CMK (cell line): ENCODE measurements around the gene CD81.

Experiments used
- DNase-seq: peaks from one replicate; pipeline ENCODE4 v3.0.0-alpha.2; 2010; ENCODE audit warnings: low read depth

The CD81 gene

GRCh38 chr11:2436521-2437031, 59.5 kb downstream of the CD81 start:
- no peak for DNase-seq

- no peak for DNase-seq
Observed at GRCh38 chr11:2437516-2437915, 60.4 kb downstream of the CD81 start.

- no peak for DNase-seq
Observed at GRCh38 chr11:2439820-2440219, 62.7 kb downstream of the CD81 start.

DNA sequence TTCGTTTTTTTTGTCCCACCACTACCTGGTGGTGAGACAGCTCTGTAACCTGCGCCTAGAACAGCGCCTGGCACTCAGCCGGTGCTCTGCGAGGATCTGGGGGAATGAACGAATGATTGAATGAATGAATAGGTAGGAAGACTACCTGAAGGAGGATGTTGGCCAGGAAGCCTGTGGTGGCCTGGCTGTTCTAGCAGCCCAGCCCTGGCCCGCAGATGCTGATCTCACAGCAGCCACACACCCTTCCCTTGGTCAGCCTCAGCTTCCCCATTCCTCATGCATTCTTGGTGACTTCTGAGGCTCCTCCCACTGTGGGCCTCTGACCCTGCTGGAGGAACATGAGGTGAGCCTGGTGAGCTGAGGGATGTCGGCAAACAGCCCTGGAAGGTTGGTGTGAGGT, 63.5 kb downstream of the CD81 start:
- DNase-seq: no peak

DNA sequence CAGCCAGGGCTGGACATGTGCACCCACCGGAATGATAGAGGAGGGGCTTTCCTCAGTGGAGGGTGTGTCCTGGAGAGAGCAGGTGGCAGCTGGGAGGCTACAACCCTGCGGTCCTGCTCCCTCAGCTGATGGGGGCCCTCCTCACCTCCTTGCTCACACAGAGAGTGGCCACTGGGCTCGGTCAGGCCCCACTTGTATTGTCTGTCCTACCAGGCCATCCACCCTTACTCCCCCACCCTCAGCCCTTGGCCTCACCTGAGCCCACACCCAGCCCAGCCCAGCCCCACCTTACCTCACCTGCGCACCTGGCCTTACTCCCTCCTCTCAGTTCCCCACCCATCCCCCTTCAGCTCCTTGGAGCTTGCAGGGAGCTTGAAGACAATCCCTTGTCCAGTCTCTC, 64.1 kb downstream of the CD81 start:
- no peak for DNase-seq

DNA sequence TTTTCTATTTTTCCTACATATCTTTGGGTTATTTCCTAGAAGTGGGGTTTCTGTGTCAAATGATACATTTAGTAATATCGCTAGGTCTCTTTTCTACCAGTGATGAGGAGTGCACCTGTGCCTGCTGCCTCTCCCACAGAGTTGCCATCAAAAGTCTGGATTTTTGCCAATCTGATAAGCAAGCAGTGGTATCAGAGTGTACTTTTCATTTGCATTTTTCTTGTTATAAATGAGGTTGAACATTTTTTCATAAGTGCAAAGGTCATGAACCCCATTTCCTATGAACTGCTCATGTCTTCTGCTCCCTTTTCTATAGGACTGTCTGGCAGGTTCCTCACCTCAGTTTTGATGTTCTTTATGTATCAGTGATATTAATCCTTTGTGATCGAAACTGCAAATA, 65.5 kb downstream of the CD81 start:
- DNase-seq: no peak

- no peak for DNase-seq
Observed at GRCh38 chr11:2443406-2443805, 66.3 kb downstream of the CD81 start.

- DNase-seq: no peak
Observed at GRCh38 chr11:2443881-2444820, 67.0 kb downstream of the CD81 start, which contains the start of gene TRPM5. Gene TRPM5, minus strand, starts transcription at chr11:2444514. Its CDS starts 21,478 bp downstream, at chr11:2423036.

GRCh38 chr11:2444821-2445745, 68.0 kb downstream of the CD81 start, which contains the start of gene KCNQ1:
Gene KCNQ1, plus strand, starts transcription at chr11:2445008. Its CDS starts 91 bp downstream, at chr11:2445099.
- DNase-seq: no peak

DNA sequence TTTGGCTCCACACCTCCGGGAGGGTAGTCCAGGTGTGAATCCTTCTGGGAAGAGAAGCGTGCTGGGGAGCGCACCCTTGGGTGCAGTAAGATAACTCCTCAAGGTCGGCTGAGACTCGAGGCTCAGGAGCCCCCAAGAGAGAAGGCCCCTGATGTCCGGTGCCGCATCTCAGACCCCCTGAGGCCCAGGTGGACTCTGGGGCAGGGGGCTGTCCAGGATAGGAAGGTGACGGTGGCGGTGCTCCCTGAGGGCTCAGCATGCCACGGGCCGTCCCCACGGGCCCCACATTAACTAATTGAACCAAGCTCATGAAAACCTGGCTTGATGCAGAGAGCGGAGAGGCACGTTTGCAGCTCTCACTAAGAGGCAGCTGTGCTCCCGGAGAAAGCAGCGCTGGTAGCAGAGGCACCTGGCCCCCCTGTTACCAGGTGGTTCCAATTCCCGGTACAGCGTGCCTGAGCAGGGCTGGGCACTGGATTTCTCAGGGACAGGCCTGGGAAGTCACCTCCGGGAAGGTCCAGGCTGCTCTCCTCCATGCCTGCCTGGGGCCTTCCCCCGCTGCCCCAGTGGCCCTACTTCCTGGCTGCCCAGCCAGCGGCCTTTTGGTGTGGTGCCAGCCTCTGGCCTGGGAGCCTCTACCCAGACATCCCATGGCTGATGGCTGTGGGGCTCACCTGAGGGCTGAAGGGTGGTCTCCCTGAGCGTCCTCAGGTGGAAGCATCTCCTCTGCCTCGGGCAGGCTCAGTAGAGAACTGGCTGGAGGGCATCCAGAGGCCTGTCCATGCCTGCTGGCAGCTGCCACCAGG, 68.8 kb downstream of the CD81 start:
- no peak for DNase-seq

DNA sequence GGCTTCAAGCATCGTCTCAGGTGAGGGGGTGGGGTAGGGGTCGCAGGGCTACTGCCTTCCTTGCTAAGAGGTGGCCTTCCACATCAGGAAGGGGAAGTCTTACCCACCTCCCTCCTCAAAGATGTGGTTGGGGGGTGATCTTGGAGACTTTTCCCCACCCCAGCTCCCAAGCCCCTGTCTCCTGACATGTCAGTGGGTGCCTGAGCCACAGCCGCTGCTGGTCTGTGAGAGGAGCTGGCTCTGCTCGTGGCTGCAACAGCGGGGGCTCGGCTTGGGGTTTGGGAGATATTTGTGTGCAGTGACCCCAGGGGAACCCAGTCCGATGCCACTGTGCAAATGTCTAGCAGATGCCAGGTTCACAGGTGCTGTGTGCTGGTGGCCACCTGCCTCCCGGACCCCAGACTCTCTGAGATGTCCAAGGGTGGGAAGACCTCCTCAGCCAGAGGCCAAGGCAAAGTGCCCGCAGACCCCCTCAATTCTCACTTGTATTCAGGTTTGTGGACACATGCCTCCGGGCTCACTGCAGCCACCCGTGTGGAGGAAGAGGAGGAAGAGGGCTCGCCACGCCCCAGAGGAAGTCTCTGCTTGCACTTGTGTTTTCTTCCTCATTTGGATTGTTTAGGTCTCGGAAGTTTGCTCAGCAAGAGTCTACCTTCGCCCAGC, 69.6 kb downstream of the CD81 start:
- DNase-seq: no peak
